OCI-LY3 (cell line): ENCODE measurements around the gene VTA1.

Source experiments
- H2AFZ ChIP-seq: fragments of 200-600, 300-600 bp; shearing (Covaris generic); 2 replicates; pipeline ENCODE4 v1.6.0; 2014; ENCODE audit warnings: antibody characterized with exemption, low read depth, low read length
- H3K27ac ChIP-seq: fragments of 200-600, 300-600 bp; sonication (generic); 2 replicates; pipeline ENCODE4 v1.5.1; 2014; ENCODE audit warnings: mild to moderate bottlenecking, low read length, moderate library complexity, mixed read lengths
- H3K27me3 ChIP-seq: fragments of 200-600, 300-600 bp; sonication (generic); 2 replicates; pipeline ENCODE4 v1.6.1; 2014; ENCODE audit warnings: low read depth, low read length, mixed read lengths
- H3K36me3 ChIP-seq: fragments of 200-600, 300-600 bp; sonication (generic); replicated peaks from 2 replicates; pipeline ENCODE3; 2014; ENCODE audit warnings: low read depth, low read length, mixed read lengths
- H3K4me1 ChIP-seq: fragments of 300-600, 200-600 bp; sonication (generic); 2 replicates; pipeline ENCODE4 v1.6.1; 2014; ENCODE audit warnings: low read length, mixed read lengths
- H3K4me2 ChIP-seq: fragments of 200-600, 300-600 bp; sonication (generic); 2 replicates; pipeline ENCODE4 v1.6.1; 2014; ENCODE audit warnings: low read length, mixed read lengths
- H3K4me3 ChIP-seq: fragments of 300-600, 200-600 bp; sonication (generic); 2 replicates; pipeline ENCODE4 v1.5.1; 2014; ENCODE audit warnings: antibody characterized with exemption, mild to moderate bottlenecking, low read length, moderate library complexity
- H3K79me2 ChIP-seq: fragments of 300-600, 200-600 bp; shearing (Covaris generic); 2 replicates; pipeline ENCODE4 v1.6.1; 2014; ENCODE audit warnings: mild to moderate bottlenecking, low read length, mixed read lengths
- H3K9ac ChIP-seq: fragments of 300-600, 200-600 bp; shearing (Covaris generic); 2 replicates; pipeline ENCODE4 v1.6.0; 2014; ENCODE audit warnings: mild to moderate bottlenecking, low read length, moderate library complexity
- H3K9me3 ChIP-seq: fragments of 200-600, 300-600 bp; shearing (Covaris generic); 2 replicates; pipeline ENCODE4 v1.6.1; 2014; ENCODE audit warnings: low read length, mixed read lengths; ENCODE audit not compliant: insufficient read depth
- H4K20me1 ChIP-seq: fragments of 200-600, 300-600 bp; sonication (generic); 2 replicates; pipeline ENCODE4 v1.6.1; 2016; ENCODE audit warnings: low read length, mixed read lengths; ENCODE audit not compliant: insufficient read depth
- EZH2phosphoT487 ChIP-seq: fragments of 200-600 bp; shearing (Covaris generic); IDR thresholded peaks from 2 replicates; pipeline ENCODE4 v1.6.1; 2018; ENCODE audit warnings: antibody characterized with exemption, mixed run types, low read depth
- TF ChIP-seq, protein P1 (sequence below): fragments of 200-600, 300-600 bp; sonication (generic); IDR thresholded peaks from 2 replicates; pipeline ENCODE4 v1.5.1; 2014; ENCODE audit warnings: antibody characterized with exemption, low read length, low read depth

The VTA1 gene

DNA sequence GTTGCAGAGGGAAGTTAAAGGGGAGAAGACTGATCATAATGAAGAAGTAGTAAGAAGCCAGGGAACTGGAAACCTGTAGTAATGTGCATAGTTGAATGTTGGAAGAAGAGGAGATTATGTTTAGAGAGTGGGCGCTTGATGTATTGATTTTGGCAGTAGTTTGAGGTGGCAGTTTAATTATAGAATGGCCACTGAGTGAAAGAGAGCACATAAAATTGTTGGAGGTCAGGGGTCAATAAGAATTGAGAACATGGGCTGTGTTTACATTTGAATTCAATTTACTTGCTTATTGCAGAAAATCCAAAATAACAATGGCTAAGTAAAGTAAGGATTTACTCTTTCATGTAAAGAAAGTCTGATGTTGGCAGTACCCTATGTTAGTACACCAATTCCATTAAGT, 15.7 kb downstream of the VTA1 start:
- Histone ChIP-seq H3K4me3 (no peak overlapping the region), H3K27me3 (no peaks in the 10 kb centered on the region), H3K4me1 (no peaks in the 10 kb centered on the region), H3K36me3 (no peaks in the 10 kb centered on the region), H4K20me1 (peaks cover 16% of the 10 kb centered on the region), H2AFZ (no peak overlapping the region), H3K4me2 (no peak overlapping the region), H3K79me2 (peaks cover 52% of the 10 kb centered on the region), H3K9ac (no peak overlapping the region), H3K27ac (no peak overlapping the region), H3K9me3 (no peaks in the 10 kb centered on the region)
- no peak for TF ChIP-seq EZH2phosphoT487
- TF ChIP-seq, protein P1, sequence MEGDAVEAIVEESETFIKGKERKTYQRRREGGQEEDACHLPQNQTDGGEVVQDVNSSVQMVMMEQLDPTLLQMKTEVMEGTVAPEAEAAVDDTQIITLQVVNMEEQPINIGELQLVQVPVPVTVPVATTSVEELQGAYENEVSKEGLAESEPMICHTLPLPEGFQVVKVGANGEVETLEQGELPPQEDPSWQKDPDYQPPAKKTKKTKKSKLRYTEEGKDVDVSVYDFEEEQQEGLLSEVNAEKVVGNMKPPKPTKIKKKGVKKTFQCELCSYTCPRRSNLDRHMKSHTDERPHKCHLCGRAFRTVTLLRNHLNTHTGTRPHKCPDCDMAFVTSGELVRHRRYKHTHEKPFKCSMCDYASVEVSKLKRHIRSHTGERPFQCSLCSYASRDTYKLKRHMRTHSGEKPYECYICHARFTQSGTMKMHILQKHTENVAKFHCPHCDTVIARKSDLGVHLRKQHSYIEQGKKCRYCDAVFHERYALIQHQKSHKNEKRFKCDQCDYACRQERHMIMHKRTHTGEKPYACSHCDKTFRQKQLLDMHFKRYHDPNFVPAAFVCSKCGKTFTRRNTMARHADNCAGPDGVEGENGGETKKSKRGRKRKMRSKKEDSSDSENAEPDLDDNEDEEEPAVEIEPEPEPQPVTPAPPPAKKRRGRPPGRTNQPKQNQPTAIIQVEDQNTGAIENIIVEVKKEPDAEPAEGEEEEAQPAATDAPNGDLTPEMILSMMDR, result no peak

DNA sequence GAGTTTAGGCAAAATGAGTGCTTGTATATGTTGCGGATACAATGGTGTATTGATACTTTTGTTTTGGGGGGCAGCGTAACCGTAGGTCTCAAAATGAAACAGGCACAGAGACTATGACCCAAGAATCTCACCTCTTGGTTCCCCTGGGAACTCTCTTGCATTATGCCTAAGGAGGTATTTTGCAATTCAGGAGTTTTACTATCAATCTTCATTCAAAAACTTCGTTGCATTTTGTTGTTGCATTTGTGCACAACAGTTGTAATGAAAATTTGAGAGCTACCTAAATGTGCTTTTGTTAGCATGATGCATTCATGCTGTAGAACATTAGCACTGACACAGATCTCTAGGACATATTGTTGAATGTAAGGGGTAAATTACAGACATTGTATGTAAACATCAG, 18.2 kb downstream of the VTA1 start:
- H3K4me1 ChIP-seq, result no peaks in the 10 kb centered on the region
- peaks cover 42% of the 10 kb centered on the region for H3K79me2 ChIP-seq
- peaks cover 11% of the 10 kb centered on the region for H4K20me1 ChIP-seq

GRCh38 chr6:142167071-142167470, 20.0 kb downstream of the VTA1 start:
- H3K4me3 ChIP-seq, result no peak overlapping the region
- no peaks in the 10 kb centered on the region for H3K27me3 ChIP-seq
- H3K9ac ChIP-seq, result no peak overlapping the region
- peaks cover 2% of the 10 kb centered on the region for H3K36me3 ChIP-seq
- H3K4me2 ChIP-seq, result no peak overlapping the region
- no peak overlapping the region for H3K27ac ChIP-seq
- H3K9me3 ChIP-seq, result no peaks in the 10 kb centered on the region
- peaks cover 7% of the 10 kb centered on the region for H4K20me1 ChIP-seq
- no peaks in the 10 kb centered on the region for H3K4me1 ChIP-seq
- peaks cover 29% of the 10 kb centered on the region for H3K79me2 ChIP-seq
- no peak for TF ChIP-seq EZH2phosphoT487
- TF ChIP-seq, protein P1, result no peak
- no peak overlapping the region for H2AFZ ChIP-seq

More for the DNA sequence above, 18.2 kb downstream of the VTA1 start:
- Histone ChIP-seq H3K36me3 (no peaks in the 10 kb centered on the region), H3K4me2 (no peak overlapping the region), H3K9ac (no peak overlapping the region), H3K27me3 (no peaks in the 10 kb centered on the region), H3K4me3 (no peak overlapping the region), H2AFZ (no peak overlapping the region), H3K27ac (no peak overlapping the region), H3K9me3 (no peaks in the 10 kb centered on the region)
- TF ChIP-seq, protein P1, result no peak
- TF ChIP-seq EZH2phosphoT487, result no peak

GRCh38 chr6:142167486-142167885, 20.4 kb downstream of the VTA1 start:
- TF ChIP-seq, protein P1, result no peak
- TF ChIP-seq EZH2phosphoT487, result no peak
- H3K79me2 ChIP-seq, result peaks cover 25% of the 10 kb centered on the region

More at GRCh38 chr6:142167486-142167885, 20.4 kb downstream of the VTA1 start:
- H3K27ac ChIP-seq, result no peak overlapping the region
- no peaks in the 10 kb centered on the region for H3K9me3 ChIP-seq
- H3K4me2 ChIP-seq, result no peak overlapping the region
- peaks cover 5% of the 10 kb centered on the region for H4K20me1 ChIP-seq
- no peak overlapping the region for H3K9ac ChIP-seq
- no peak overlapping the region for H2AFZ ChIP-seq
- H3K4me1 ChIP-seq, result no peaks in the 10 kb centered on the region
- H3K36me3 ChIP-seq, result peaks cover 2% of the 10 kb centered on the region
- no peaks in the 10 kb centered on the region for H3K27me3 ChIP-seq
- H3K4me3 ChIP-seq, result no peak overlapping the region
